ENCODE measurements around the gene MAMLD1.
"Not testable (repeated sequence)": the region's sequence is repeated elsewhere in the genome, so short reads cannot be mapped to it uniquely, and the experiment has no call there.

Gene MAMLD1, protein sequence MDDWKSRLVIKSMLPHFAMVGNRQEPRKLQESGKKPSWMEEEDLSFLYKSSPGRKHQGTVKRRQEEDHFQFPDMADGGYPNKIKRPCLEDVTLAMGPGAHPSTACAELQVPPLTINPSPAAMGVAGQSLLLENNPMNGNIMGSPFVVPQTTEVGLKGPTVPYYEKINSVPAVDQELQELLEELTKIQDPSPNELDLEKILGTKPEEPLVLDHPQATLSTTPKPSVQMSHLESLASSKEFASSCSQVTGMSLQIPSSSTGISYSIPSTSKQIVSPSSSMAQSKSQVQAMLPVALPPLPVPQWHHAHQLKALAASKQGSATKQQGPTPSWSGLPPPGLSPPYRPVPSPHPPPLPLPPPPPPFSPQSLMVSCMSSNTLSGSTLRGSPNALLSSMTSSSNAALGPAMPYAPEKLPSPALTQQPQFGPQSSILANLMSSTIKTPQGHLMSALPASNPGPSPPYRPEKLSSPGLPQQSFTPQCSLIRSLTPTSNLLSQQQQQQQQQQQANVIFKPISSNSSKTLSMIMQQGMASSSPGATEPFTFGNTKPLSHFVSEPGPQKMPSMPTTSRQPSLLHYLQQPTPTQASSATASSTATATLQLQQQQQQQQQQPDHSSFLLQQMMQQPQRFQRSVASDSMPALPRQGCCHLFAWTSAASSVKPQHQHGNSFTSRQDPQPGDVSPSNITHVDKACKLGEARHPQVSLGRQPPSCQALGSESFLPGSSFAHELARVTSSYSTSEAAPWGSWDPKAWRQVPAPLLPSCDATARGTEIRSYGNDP

GRCh38 chrX:150362599-150363481 lies at the start of gene MAMLD1:
Gene MAMLD1 (plus strand): TSS chrX:150363317. CDS start chrX:150445517, 82,200 bp downstream.
- peak; percentile 40 for DNase-seq

GRCh38 chrX:150313514-150313913 lies 49.6 kb upstream of the MAMLD1 start:
- DNase-seq: no peak

GRCh38 chrX:150314186-150314585 lies 48.9 kb upstream of the MAMLD1 start:
- no peak for DNase-seq

DNA sequence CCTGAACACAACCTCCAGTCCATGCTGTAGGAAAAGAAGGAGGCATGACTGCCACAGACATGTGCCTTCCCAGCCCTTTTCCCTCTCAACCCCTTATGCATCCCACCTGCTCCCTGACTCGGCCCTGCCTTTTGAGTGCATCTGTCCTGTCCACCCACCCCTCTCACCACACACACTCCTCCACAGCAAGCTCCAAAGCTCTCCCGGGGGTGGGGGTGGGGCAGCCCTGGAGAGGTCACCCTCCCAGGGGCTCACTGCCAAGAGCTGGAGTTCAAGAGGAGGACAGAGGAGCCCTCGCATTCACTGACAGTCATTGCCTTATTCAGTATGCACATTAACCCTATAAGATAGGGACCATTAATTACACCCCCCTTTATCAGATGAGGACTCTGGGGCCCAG lies 46.6 kb upstream of the MAMLD1 start:
- DNase-seq: no peak

DNA sequence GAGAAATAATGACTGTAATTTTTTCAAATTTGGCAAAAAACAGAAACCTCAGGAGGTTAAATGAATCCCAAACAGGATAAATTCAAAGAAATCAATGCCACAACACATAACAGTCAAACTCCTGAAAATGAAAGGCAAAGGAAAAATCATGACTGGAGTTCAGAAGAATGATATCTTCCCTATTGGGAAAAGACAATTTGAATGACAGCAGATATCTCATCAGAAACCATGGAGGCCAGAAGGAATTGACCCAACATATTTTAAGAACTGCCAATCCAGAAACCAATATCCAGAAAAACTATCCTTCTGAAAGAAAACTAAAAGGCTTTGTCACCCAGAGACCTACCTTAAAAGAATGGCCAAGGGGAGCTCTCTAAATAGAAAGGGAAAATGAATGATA lies 40.1 kb upstream of the MAMLD1 start:
- DNase-seq: no peak

DNA sequence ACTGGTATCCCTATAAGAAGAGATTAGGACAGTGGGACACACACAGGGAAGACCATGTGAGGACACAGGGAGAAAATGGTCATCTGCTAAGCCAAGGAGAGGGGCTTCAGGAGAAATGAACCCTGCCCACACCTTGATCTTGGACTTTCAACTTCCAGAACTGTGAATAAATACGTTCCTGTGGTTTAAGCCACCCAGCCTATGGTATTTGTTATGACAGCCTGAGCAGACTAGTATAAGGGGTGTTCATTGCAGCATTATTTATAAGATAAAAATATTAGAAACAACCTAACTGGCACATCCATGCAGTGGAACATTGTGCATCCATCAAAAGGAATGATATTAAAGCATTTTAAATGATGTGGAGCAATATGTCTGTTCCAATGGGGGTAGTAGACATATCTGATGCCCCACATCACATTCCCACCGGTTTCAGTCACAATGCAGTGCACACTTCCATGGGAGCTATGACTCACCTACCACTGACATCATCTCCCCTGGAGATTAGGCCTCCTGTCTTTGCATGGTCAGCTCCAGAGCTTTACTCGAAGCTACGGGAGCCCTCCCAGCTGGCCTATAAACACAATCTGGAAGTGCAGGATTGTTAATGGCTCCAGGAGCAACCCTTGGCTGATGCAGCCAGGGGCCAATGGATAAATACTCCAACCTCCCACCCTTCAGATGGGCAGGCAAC lies 38.9 kb upstream of the MAMLD1 start:
- no peak for DNase-seq

DNA sequence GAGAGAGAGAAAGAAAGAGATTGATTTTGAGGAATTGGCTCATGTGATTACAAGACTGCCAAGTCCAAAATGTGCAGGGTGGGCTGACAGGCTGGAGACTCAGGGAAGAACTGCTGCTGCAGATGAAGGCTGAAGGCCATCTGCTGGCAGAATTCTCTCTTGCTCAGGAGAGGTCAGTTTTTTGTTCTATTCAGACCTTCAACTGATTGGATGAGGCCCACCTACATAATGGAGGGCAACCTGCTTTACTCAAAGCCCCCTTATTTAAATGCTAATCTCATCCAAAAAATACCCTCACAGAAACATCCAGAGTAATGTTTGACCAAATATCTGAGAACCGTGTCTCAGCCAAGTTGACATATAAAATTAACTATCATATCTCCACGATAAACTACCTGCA lies 38.2 kb upstream of the MAMLD1 start:
- no peak for DNase-seq

DNA sequence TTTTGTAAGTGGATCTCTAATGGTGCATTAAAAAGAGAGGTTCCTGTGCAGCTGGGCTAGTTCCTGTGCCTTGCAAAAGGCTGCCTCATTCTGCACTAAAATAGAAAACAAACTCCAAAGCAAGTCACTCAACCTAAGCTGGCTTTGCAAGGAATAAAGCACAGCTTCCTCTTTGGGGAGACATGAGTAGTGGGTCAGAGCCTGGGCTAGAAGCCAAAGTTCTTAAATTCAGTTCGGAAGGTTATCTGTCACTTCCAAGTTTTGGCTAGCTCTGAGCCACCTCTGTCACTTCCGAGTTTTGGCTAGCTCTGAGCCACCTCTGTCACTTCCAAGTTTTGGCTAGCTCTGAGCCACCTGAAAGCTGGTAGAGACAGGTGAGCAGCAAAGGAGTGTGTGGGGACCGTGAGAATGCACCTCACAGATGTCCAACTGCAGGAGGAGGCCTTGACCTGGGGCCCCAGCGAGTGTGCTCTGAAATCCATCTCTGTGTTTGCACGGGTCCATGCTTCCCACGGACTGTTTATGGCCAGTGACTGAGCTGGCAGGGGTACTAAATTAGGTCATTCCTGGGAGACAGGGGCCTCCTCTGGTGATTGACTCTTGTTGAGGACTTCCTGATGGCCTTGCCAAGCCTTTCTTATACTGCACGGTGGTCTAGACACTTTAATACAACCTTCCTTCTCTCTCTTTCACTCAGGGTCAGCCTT lies 36.4 kb upstream of the MAMLD1 start:
- no peak for DNase-seq

DNA sequence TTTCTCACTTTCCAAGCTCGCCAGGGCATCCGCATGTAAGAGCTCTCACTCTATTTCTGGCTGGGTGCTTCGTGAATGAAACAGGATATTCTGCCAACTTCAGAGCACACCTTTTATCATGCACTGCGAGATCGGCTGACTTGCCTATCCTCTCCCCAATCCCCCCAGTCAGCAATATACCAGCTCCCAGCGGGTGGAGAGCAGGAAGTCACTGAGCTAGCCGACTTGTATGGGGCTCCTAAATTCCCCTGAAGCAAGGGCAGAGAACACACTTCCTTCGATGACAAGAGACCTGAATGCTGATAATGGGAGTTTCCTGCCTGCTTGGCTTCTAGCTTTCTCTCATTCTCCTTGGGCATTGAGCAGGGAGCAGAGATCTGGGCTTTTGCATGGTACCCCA lies 33.8 kb upstream of the MAMLD1 start:
- DNase-seq: no peak

DNA sequence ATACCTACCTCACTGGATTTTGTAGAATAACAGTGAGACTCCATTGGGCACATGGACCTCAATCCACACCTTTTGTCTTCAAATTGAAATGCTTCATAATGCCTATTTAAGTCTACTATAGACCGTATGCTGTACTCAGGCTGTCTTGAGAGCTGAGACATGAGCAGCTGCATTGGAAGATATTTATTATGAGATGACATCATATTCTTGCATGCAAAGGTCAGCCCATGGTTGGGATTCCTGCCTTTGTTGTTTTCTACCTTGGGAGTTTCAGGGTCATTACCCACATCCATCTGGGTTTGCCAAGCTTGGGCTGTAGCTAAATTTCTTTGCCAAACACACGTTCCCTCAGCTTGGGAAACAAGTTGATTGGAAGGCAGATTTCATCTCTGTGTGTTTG lies 33.2 kb upstream of the MAMLD1 start:
- no peak for DNase-seq

GRCh38 chrX:150332023-150332422 lies 31.1 kb upstream of the MAMLD1 start:
- DNase-seq: no peak

GRCh38 chrX:150334100-150334499 lies 29.0 kb upstream of the MAMLD1 start:
- no peak for DNase-seq

DNA sequence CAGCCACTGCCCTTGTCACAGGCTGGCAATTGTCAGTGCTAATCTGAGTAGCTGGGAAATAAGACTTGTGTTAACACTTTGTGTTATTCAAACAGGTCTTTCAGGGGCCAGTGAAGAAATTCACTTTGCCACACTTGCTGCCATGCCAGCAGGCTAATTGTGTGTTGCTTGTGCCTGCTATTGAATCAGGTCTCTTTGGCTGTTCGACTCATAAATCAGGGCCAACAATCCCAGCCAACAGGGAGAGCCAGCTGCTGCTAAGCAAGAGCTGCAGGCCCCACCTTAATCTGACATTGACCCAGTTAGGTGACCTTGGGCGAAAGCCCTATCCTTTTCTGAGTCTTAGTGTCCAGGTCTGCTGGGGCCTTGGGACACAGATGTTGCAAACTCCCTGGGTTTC lies 28.1 kb upstream of the MAMLD1 start:
- no peak for DNase-seq

DNA sequence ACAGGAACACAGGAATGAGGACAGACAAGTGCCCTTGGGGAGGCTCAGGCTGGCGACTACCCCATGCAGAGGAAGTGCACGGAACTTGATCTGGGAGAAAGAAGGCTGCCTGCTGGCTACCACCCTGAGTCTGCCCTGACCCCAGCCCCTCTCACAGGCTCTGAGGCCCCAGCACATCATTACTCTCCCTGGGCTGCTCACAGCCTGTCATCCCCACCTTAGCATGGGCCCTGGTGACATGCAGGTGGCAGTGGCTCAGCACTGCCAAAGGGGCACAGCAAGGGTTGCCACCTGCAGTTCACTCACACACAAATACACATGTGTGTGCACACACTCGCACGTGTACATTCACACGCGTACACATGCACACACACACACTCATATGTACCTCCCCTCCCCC lies 26.1 kb upstream of the MAMLD1 start:
- no peak for DNase-seq

- peak; percentile 7 for DNase-seq
Measured at GRCh38 chrX:150337536-150337935, 25.6 kb upstream of the MAMLD1 start.

DNA sequence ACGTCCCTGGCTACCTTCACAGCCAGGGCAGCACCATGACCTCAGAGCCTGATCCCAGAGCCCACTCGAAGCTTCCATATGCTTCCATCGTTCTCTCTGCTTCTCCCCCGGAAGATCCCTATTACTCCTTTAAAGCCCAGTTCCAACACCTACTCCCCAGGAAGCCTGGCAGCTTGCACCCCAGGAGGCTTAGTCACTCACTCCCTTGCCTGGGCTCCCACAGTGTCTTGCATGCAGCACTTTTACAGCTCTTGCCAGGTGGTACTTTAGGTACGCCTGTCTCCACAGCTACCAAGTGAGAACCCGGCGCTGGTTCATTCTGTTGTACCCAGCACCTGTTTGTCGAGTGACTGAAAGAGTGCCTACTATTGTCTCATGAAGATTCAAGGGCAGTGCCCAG lies 24.5 kb upstream of the MAMLD1 start:
- no peak for DNase-seq

DNA sequence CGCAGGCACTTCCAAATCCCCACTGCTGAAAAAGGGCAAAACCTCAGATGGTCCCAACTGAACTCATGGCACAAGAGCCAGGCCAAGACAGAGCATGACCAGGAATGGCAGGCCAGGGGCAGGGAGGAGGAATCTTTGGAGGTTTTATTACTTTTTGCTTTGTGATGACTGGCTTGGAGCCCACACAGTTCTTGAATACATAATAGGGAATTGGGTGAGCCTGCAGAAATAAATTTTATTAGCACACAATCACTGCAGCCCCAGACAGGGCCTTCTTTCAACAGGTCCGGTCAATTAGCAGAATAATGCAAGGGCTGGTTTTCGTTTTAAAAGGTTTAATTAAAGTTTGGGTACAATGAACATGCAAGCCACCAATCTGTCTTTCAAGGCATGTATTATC lies 23.4 kb upstream of the MAMLD1 start:
- no peak for DNase-seq

DNA sequence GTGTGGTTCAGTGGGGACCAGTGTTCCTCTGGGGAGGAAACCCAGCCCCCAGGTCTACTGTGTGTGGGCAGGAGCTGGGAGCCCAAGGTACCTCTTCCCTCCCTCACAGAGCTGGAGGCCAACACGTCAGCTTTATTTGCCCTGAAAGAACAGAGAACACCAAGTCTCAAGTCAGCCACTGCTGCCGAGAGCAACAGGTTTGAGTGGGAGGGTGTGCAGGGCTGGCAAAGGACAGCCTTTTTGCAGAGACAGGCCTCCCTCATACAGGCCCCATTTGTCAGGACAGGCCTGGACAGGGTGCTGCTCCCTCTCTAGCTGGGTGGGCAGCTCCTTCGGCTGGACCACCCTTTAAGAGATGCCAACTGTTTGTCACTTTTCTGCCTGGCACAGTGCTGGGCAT lies 22.8 kb upstream of the MAMLD1 start:
- not testable (repeated sequence) for DNase-seq

DNA sequence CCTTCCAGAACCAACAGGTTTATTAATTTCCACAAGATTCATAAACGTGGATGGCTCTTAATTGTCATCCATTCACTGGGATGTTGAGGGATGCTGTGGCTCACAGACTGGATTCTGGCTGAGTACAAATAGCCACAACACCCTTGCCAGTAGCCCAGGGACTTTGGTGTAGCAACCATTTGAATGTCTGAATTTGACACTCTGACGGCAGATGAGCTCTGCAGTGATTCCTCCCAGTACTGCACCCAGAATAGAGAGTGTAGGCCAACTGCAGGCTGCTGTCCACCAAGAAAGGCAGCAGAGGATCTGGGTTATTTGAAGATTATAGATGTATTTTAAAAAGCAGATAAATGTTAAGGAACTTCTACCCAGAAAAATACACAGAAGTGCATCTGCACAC lies 15.6 kb upstream of the MAMLD1 start:
- DNase-seq: no peak

- no peak for DNase-seq
Measured at GRCh38 chrX:150348365-150348764, 14.8 kb upstream of the MAMLD1 start.

- DNase-seq: no peak
Measured at GRCh38 chrX:150352114-150352513, 11.0 kb upstream of the MAMLD1 start.

- peak; percentile 64 for DNase-seq
Measured at GRCh38 chrX:150352581-150352980, 10.5 kb upstream of the MAMLD1 start.

Data from DMS79 treated with DMSO at 0.1 percent for 48 hours (cell line).